CD4-positive, alpha-beta memory T cell (primary cell): ENCODE data around the gene NELL1. TPM values are rescaled to one million over a fixed set of nuclear protein-coding genes. Genes with fewer than 3 reads are reported as not detected.

ENCODE experiments used
- CTCF ChIA-PET: fragments of 350-600 bp; sonication (Branson Sonifier 250); formaldehyde crosslinking; loops from one replicate; lab custom pipeline; 2021; ENCODE audit warnings: inconsistent platforms; ENCODE audit not compliant: partially characterized antibody; lab: Charles Lee
- POLR2A ChIA-PET: fragments of 350-600 bp; sonication (Branson Sonifier 250); formaldehyde crosslinking; loops from one replicate; lab custom pipeline; 2021; ENCODE audit not compliant: partially characterized antibody; lab: Charles Lee
- DNase-seq, 5 donors: peaks; one replicate each; pipeline versions ENCODE4 v3.0.0 to v3.0.0-alpha.2; 2020 to 2022; ENCODE audit warnings: mixed read lengths in 1 of 5
- H3K27ac ChIP-seq: one replicate; pipeline ENCODE4 v1.7.0; 2013; ENCODE audit warnings: low read depth, low read length
- H3K27me3 ChIP-seq: 2 replicates; pipeline ENCODE4 v1.7.0; 2013; ENCODE audit warnings: mild to moderate bottlenecking, low read length, moderate library complexity; ENCODE audit not compliant: insufficient read depth
- H3K36me3 ChIP-seq: 2 replicates; pipeline ENCODE4 v1.7.0; 2013; ENCODE audit warnings: mild to moderate bottlenecking, low read length, moderate library complexity; ENCODE audit not compliant: insufficient read depth
- H3K4me1 ChIP-seq: 2 replicates; pipeline ENCODE4 v1.7.0; 2013; ENCODE audit warnings: mild to moderate bottlenecking, low read length, moderate library complexity; ENCODE audit not compliant: insufficient read depth
- H3K4me3 ChIP-seq, 2 donors: one replicate each; pipeline ENCODE4 v1.7.0; 2013; ENCODE audit warnings: low read length in 2 of 2, mild to moderate bottlenecking in 1 of 2
- H3K9me3 ChIP-seq, 2 donors: one replicate each; pipeline ENCODE4 v1.7.0; 2013; ENCODE audit warnings: low read length in 2 of 2, control low read depth in 1 of 2; ENCODE audit not compliant: control insufficient read depth in 1 of 2
- H3K27ac Mint-ChIP-seq, 7 donors: one replicate each; pipeline ENCODE4 v1.8.0; 2020 to 2021; ENCODE audit warnings: mixed read lengths in 7 of 7, mild to moderate bottlenecking in 6 of 7, inconsistent platforms in 3 of 7, moderate library complexity in 3 of 7
- H3K27me3 Mint-ChIP-seq, 2 donors: one replicate each; pipeline ENCODE4 v1.8.0; 2020 to 2021; ENCODE audit warnings: mixed read lengths in 2 of 2
- H3K36me3 Mint-ChIP-seq, 2 donors: one replicate each; pipeline ENCODE4 v1.8.0; 2020 to 2021; ENCODE audit warnings: mixed read lengths in 2 of 2, inconsistent platforms in 1 of 2, mild to moderate bottlenecking in 1 of 2
- H3K4me1 Mint-ChIP-seq, 4 donors: one replicate each; pipeline ENCODE4 v1.8.0; 2020 to 2021; ENCODE audit warnings: mixed read lengths in 4 of 4, mild to moderate bottlenecking in 1 of 4
- H3K4me3 Mint-ChIP-seq, 8 donors: one replicate each; pipeline ENCODE4 v1.8.0; 2020 to 2021; ENCODE audit warnings: mixed read lengths in 8 of 8, mild to moderate bottlenecking in 7 of 8, moderate library complexity in 6 of 8, inconsistent platforms in 3 of 8
- H3K9me3 Mint-ChIP-seq, 8 donors: one replicate each; pipeline ENCODE4 v1.8.0; 2020 to 2021; ENCODE audit warnings: mixed read lengths in 8 of 8, mild to moderate bottlenecking in 5 of 8, inconsistent platforms in 3 of 8, moderate library complexity in 1 of 8
- intact Hi-C: fragments of 100-400 bp; cut with micrococcal nuclease; formaldehyde crosslinking; loops from one replicate; pipeline ENCODE4 v1.15.1; 2023
- polyA plus RNA-seq, 2 donors: library from polyadenylated mRNA; unstranded; fragments of 300-500 nt; fragmentation: Illumina TruSeq; gene quantifications; one replicate each; pipeline ENCODE4 v1.2.3, GENCODE V29; 2021
- total RNA-seq, 2 experiments: library from RNA; stranded (reverse); gene quantifications; one replicate each; pipeline ENCODE4 v1.2.3, GENCODE V29; 2021

NELL1 gene
- total and polyA plus RNA-seq, 4 experiments from 2014 or later = not detected

GRCh38 chr11:20937826-20938225, 268.4 kb downstream of the NELL1 start:
- no peaks in the 10 kb centered on the region for H3K36me3 ChIP-seq
- intact Hi-C loops = no loop called here
- Mint-ChIP-seq H3K27me3 (no peaks in the 10 kb centered on the region), H3K27ac (no peak overlapping the region), H3K4me1 (no peaks in the 10 kb centered on the region), H3K9me3 (peaks cover 0 to 14% (median 4%) of the 10 kb centered on the region in 8 donors), H3K4me3 (no peak overlapping the region), H3K36me3 (no peaks in the 10 kb centered on the region)
- no peaks in the 10 kb centered on the region for H3K4me1 ChIP-seq
- H3K4me3 ChIP-seq = no peak overlapping the region
- POLR2A ChIA-PET = no interaction called here
- peaks cover 0 to 6% of the 10 kb centered on the region in 2 donors for H3K9me3 ChIP-seq
- H3K27me3 ChIP-seq = no peaks in the 10 kb centered on the region
- CTCF ChIA-PET = no interaction called here
- no peak overlapping the region for H3K27ac ChIP-seq
- DNase-seq = no peak

GRCh38 chr11:20949585-20949984, 280.2 kb downstream of the NELL1 start:
- no peaks in the 10 kb centered on the region for H3K36me3 ChIP-seq
- CTCF ChIA-PET = no interaction called here
- no peaks in the 10 kb centered on the region for H3K4me1 Mint-ChIP-seq

GRCh38 chr11:20962581-20962980, 293.2 kb downstream of the NELL1 start:
- no peak overlapping the region for H3K27ac Mint-ChIP-seq
- H3K9me3 ChIP-seq = no peaks in the 10 kb centered on the region
- H3K27me3 Mint-ChIP-seq = no peaks in the 10 kb centered on the region
- H3K4me3 ChIP-seq = no peak overlapping the region
- H3K27me3 ChIP-seq = no peaks in the 10 kb centered on the region
- POLR2A ChIA-PET = no interaction called here
- no peaks in the 10 kb centered on the region for H3K4me1 Mint-ChIP-seq
- no peaks in the 10 kb centered on the region for H3K4me1 ChIP-seq
- intact Hi-C loops = no loop called here
- CTCF ChIA-PET = no interaction called here
- H3K9me3 Mint-ChIP-seq = peaks cover 0 to 12% (median 1%) of the 10 kb centered on the region in 8 donors
- H3K27ac ChIP-seq = no peak overlapping the region
- no peak for DNase-seq
- H3K36me3 ChIP-seq = no peaks in the 10 kb centered on the region
- H3K36me3 Mint-ChIP-seq = no peaks in the 10 kb centered on the region
- H3K4me3 Mint-ChIP-seq = no peak overlapping the region

More at GRCh38 chr11:20949585-20949984, 280.2 kb downstream of the NELL1 start:
- H3K4me3 Mint-ChIP-seq = no peak overlapping the region
- peaks cover 0 to 8% (median under 1%) of the 10 kb centered on the region in 8 donors for H3K9me3 Mint-ChIP-seq
- no peak for DNase-seq
- Histone ChIP-seq H3K27me3 (no peaks in the 10 kb centered on the region), H3K27ac (no peak overlapping the region), H3K4me3 (no peak overlapping the region), H3K4me1 (no peaks in the 10 kb centered on the region), H3K9me3 (no peaks in the 10 kb centered on the region)
- intact Hi-C loops = no loop called here
- H3K36me3 Mint-ChIP-seq = no peaks in the 10 kb centered on the region
- no peaks in the 10 kb centered on the region for H3K27me3 Mint-ChIP-seq
- POLR2A ChIA-PET = no interaction called here
- no peak overlapping the region for H3K27ac Mint-ChIP-seq

GRCh38 chr11:20963596-20963995, 294.2 kb downstream of the NELL1 start:
- Histone ChIP-seq H3K4me1 (no peaks in the 10 kb centered on the region), H3K9me3 (no peaks in the 10 kb centered on the region), H3K27ac (no peak overlapping the region), H3K27me3 (no peaks in the 10 kb centered on the region), H3K36me3 (no peaks in the 10 kb centered on the region), H3K4me3 (no peak overlapping the region)
- Mint-ChIP-seq H3K4me1 (no peaks in the 10 kb centered on the region), H3K27ac (no peak overlapping the region), H3K36me3 (no peaks in the 10 kb centered on the region), H3K4me3 (no peak overlapping the region), H3K9me3 (peaks cover 0 to 14% (median 1%) of the 10 kb centered on the region in 8 donors), H3K27me3 (no peaks in the 10 kb centered on the region)
- CTCF ChIA-PET = no interaction called here
- POLR2A ChIA-PET = no interaction called here
- intact Hi-C loops = no loop called here
- DNase-seq = no peak

- Histone ChIP-seq H3K4me3 (no peak overlapping the region), H3K27ac (no peak overlapping the region), H3K4me1 (no peaks in the 10 kb centered on the region), H3K27me3 (no peaks in the 10 kb centered on the region), H3K9me3 (no peaks in the 10 kb centered on the region), H3K36me3 (no peaks in the 10 kb centered on the region)
- CTCF ChIA-PET = no interaction called here
- POLR2A ChIA-PET = no interaction called here
- H3K4me1 Mint-ChIP-seq = no peaks in the 10 kb centered on the region
- no peak for DNase-seq
- no peak overlapping the region for H3K27ac Mint-ChIP-seq
- no peaks in the 10 kb centered on the region for H3K36me3 Mint-ChIP-seq
- H3K4me3 Mint-ChIP-seq = no peak overlapping the region
- intact Hi-C loops = no loop called here
- H3K9me3 Mint-ChIP-seq = peaks cover 0 to 14% (median 0%) of the 10 kb centered on the region in 8 donors
- H3K27me3 Mint-ChIP-seq = no peaks in the 10 kb centered on the region
Measured at GRCh38 chr11:20964985-20965384, 295.6 kb downstream of the NELL1 start.

GRCh38 chr11:20966489-20966888, 297.1 kb downstream of the NELL1 start:
- Histone ChIP-seq H3K4me3 (no peak overlapping the region), H3K4me1 (no peaks in the 10 kb centered on the region), H3K36me3 (no peaks in the 10 kb centered on the region), H3K27me3 (no peaks in the 10 kb centered on the region), H3K9me3 (no peaks in the 10 kb centered on the region), H3K27ac (no peak overlapping the region)
- H3K4me3 Mint-ChIP-seq = no peak overlapping the region
- H3K4me1 Mint-ChIP-seq = no peaks in the 10 kb centered on the region
- no peak for DNase-seq
- H3K36me3 Mint-ChIP-seq = no peaks in the 10 kb centered on the region
- no peak overlapping the region for H3K27ac Mint-ChIP-seq
- H3K9me3 Mint-ChIP-seq = peaks cover 0 to 16% (median 0%) of the 10 kb centered on the region in 8 donors
- H3K27me3 Mint-ChIP-seq = no peaks in the 10 kb centered on the region
- ChIA-PET CTCF (no interaction called here), POLR2A (no interaction called here)
- intact Hi-C loops = no loop called here

GRCh38 chr11:20973940-20974559, 304.7 kb downstream of the NELL1 start:
- H3K9me3 Mint-ChIP-seq = peaks cover 0 to 13% (median under 1%) of the 10 kb centered on the region in 8 donors
- no peaks in the 10 kb centered on the region for H3K4me1 Mint-ChIP-seq
- Histone ChIP-seq H3K27me3 (no peaks in the 10 kb centered on the region), H3K36me3 (no peaks in the 10 kb centered on the region), H3K4me1 (no peaks in the 10 kb centered on the region), H3K27ac (no peak overlapping the region), H3K4me3 (no peak overlapping the region), H3K9me3 (no peaks in the 10 kb centered on the region)
- no peak overlapping the region for H3K27ac Mint-ChIP-seq
- intact Hi-C loops = no loop called here
- H3K36me3 Mint-ChIP-seq = no peaks in the 10 kb centered on the region
- ChIA-PET POLR2A (no interaction called here), CTCF (no interaction called here)
- DNase-seq = no peak
- no peak overlapping the region for H3K4me3 Mint-ChIP-seq
- H3K27me3 Mint-ChIP-seq = no peaks in the 10 kb centered on the region
